Left ventricle myocardium superior (tissue), 1 donor: ENCODE data around the gene GABRD. TPM values are rescaled to one million over a fixed set of nuclear protein-coding genes. Genes with fewer than 3 reads are reported as not detected.

Experiments used
- ATAC-seq: fragments of 200-7000 bp; cut with Tn5 transposase; one replicate; pipeline ENCODE4 v1.9.1; 2020; ENCODE audit warnings: mild to moderate bottlenecking, moderate library complexity
- DNase-seq: peaks from one replicate; pipeline ENCODE4 v3.0.0-alpha.2; 2020
- intact Hi-C: fragments of 100-400 bp; cut with micrococcal nuclease; formaldehyde crosslinking; loops from one replicate; pipeline ENCODE4 v1.11.0; 2022
- total RNA-seq: library from RNA; stranded (reverse); fragmentation: NEBNext Ultra II Directional; extraction: Animal tissue kit (Norgen Biotek cat#: 25700); gene quantifications from one replicate; pipeline ENCODE4 v1.2.1, GENCODE V29; 2021
- donor health status: DM: no; HTN: yes; CAD: no; lungs with severe emphysema.

Gene GABRD
- total RNA-seq, 1 donor from 2014 or later: 0.20 TPM

- intact Hi-C loops: loop anchor here (10.0 kb wide), 1 partner anchor 82 kb away; no protein-coding TSS in a partner anchor
- ATAC-seq (no peak), DNase-seq (no peak)
These were observed 28.0 kb downstream of the GABRD start for GRCh38 chr1:2046953-2047748.

- intact Hi-C loops: loop anchor here (10.0 kb wide), 1 partner anchor 83 kb away; no protein-coding TSS in a partner anchor
- ATAC-seq: no peak
- no peak for DNase-seq
These were observed 28.9 kb downstream of the GABRD start for GRCh38 chr1:2047749-2048729.

GRCh38 chr1:2049225-2049717 is 30.1 kb downstream of the GABRD start:
- intact Hi-C loops: loop anchor here (10.0 kb wide), 1 partner anchor 84 kb away; no protein-coding TSS in a partner anchor
- ATAC-seq (peak; percentile 20), DNase-seq (no peak)

GRCh38 chr1:2049718-2050431 is 30.7 kb downstream of the GABRD start, which contains the start of gene PRKCZ:
TSS of gene PRKCZ (plus strand) at chr1:2050411. CDS start at chr1:2050631, 220 bp downstream.
- peak; percentile 93 for DNase-seq
- intact Hi-C loops: loop anchor here (10.0 kb wide), 1 partner anchor 85 kb away; no protein-coding TSS in a partner anchor
- ATAC-seq: peak; percentile 93

GRCh38 chr1:2050461-2050792 is 31.3 kb downstream of the GABRD start:
- DNase-seq: no peak
- ATAC-seq: peak; percentile 11
- intact Hi-C loops: no loop called here

- intact Hi-C loops: no loop called here
- DNase-seq: no peak
- no peak for ATAC-seq
These were observed 31.9 kb downstream of the GABRD start for GRCh38 chr1:2050793-2051682.

GRCh38 chr1:2052054-2052679 is 33.0 kb downstream of the GABRD start:
- DNase-seq (no peak), ATAC-seq (no peak)
- intact Hi-C loops: no loop called here

GRCh38 chr1:2052756-2053155 is 33.6 kb downstream of the GABRD start:
- no peak for DNase-seq
- no peak for ATAC-seq
- intact Hi-C loops: no loop called here

GRCh38 chr1:2053217-2053616 is 34.1 kb downstream of the GABRD start:
- intact Hi-C loops: no loop called here
- DNase-seq (no peak), ATAC-seq (no peak)

GRCh38 chr1:2053784-2054376 is 34.7 kb downstream of the GABRD start:
- ATAC-seq (no peak), DNase-seq (no peak)
- intact Hi-C loops: no loop called here

- intact Hi-C loops: no loop called here
These were observed 35.4 kb downstream of the GABRD start for GRCh38 chr1:2054560-2054959.

GRCh38 chr1:2055911-2056575 is 36.9 kb downstream of the GABRD start:
- DNase-seq (no peak), ATAC-seq (no peak)
- intact Hi-C loops: no loop called here

More at GRCh38 chr1:2054560-2054959, 35.4 kb downstream of the GABRD start:
- DNase-seq (no peak), ATAC-seq (no peak)

GRCh38 chr1:2056955-2057590 is 37.9 kb downstream of the GABRD start:
- DNase-seq (no peak), ATAC-seq (no peak)
- intact Hi-C loops: no loop called here

- intact Hi-C loops: no loop called here
- ATAC-seq (no peak), DNase-seq (no peak)
These were observed 40.3 kb downstream of the GABRD start for GRCh38 chr1:2059290-2059953.

GRCh38 chr1:2060072-2060471 is 40.9 kb downstream of the GABRD start:
- intact Hi-C loops: no loop called here
- ATAC-seq: no peak
- DNase-seq: no peak

GRCh38 chr1:2060535-2060934 is 41.4 kb downstream of the GABRD start:
- no peak for ATAC-seq
- DNase-seq: no peak
- intact Hi-C loops: no loop called here
